ENCODE measurements around the gene SV2B. TPM values are rescaled to one million over a fixed set of nuclear protein-coding genes. Genes with fewer than 3 reads are reported as not detected.

The SV2B gene
- total RNA-seq, 2 donors from 2014 or later: 0.17 to 1.1 TPM

- Histone ChIP-seq H3K4me3 (no peak overlapping the region), H3K4me1 (no peaks in the 10 kb centered on the region), H3K27me3 (no peaks in the 10 kb centered on the region), H3K9ac (ENCODE audit: low read depth in 2 of 2, low read length in 2 of 2) (no peak overlapping the region), H3K9me3 (no peaks in the 10 kb centered on the region), H3K27ac (no peak overlapping the region), H3K36me3 (no peaks in the 10 kb centered on the region)
- intact Hi-C loops (cut with DNase I): no loop called here
- DNase-seq: no peak
- no peak for TF ChIP-seq CTCF (IDR thresholded peaks at IDR 0.05)
Observed at GRCh38 chr15:91193378-91193720, 93.3 kb downstream of the SV2B start.

- H3K9ac ChIP-seq (ENCODE audit: low read depth in 2 of 2, low read length in 2 of 2): no peak overlapping the region
- intact Hi-C loops (cut with DNase I): no loop called here
- no peak for DNase-seq
- no peak overlapping the region for H3K27ac ChIP-seq
- no peak overlapping the region for H3K4me3 ChIP-seq
- H3K36me3 ChIP-seq: no peaks in the 10 kb centered on the region
- H3K9me3 ChIP-seq: no peaks in the 10 kb centered on the region
- TF ChIP-seq CTCF (IDR thresholded peaks at IDR 0.05): no peak
- no peaks in the 10 kb centered on the region for H3K4me1 ChIP-seq
- H3K27me3 ChIP-seq: no peaks in the 10 kb centered on the region
Observed at GRCh38 chr15:91196127-91196526, 96.1 kb downstream of the SV2B start.

- no peak for TF ChIP-seq CTCF (IDR thresholded peaks at IDR 0.05)
- no peak for DNase-seq
- Histone ChIP-seq H3K9me3 (no peaks in the 10 kb centered on the region), H3K27ac (no peak overlapping the region), H3K36me3 (no peaks in the 10 kb centered on the region), H3K27me3 (no peaks in the 10 kb centered on the region), H3K9ac (ENCODE audit: low read depth in 2 of 2, low read length in 2 of 2) (no peak overlapping the region), H3K4me1 (no peaks in the 10 kb centered on the region), H3K4me3 (no peak overlapping the region)
- intact Hi-C loops (cut with DNase I): no loop called here
Observed at GRCh38 chr15:91196768-91197167, 96.7 kb downstream of the SV2B start.

GRCh38 chr15:91199511-91199910 is 99.5 kb downstream of the SV2B start:
- no peak overlapping the region for H3K9ac ChIP-seq (ENCODE audit: low read depth in 2 of 2, low read length in 2 of 2)
- intact Hi-C loops (cut with DNase I): no loop called here
- no peaks in the 10 kb centered on the region for H3K36me3 ChIP-seq
- no peaks in the 10 kb centered on the region for H3K4me1 ChIP-seq
- DNase-seq: no peak
- no peak overlapping the region for H3K4me3 ChIP-seq
- no peaks in the 10 kb centered on the region for H3K9me3 ChIP-seq
- no peak overlapping the region for H3K27ac ChIP-seq
- no peak for TF ChIP-seq CTCF (IDR thresholded peaks at IDR 0.05)
- H3K27me3 ChIP-seq: no peaks in the 10 kb centered on the region

- Histone ChIP-seq H3K4me1 (no peaks in the 10 kb centered on the region), H3K36me3 (no peaks in the 10 kb centered on the region), H3K9ac (ENCODE audit: low read depth in 2 of 2, low read length in 2 of 2) (no peak overlapping the region), H3K9me3 (no peaks in the 10 kb centered on the region), H3K4me3 (no peak overlapping the region), H3K27me3 (no peaks in the 10 kb centered on the region), H3K27ac (no peak overlapping the region)
- no peak for TF ChIP-seq CTCF (IDR thresholded peaks at IDR 0.05)
- intact Hi-C loops (cut with DNase I): no loop called here
- DNase-seq: no peak
Observed at GRCh38 chr15:91200101-91200754, 100.2 kb downstream of the SV2B start.
